ENCODE results near the gene P2RX5. TPM values are rescaled to one million over a fixed set of nuclear protein-coding genes. Genes with fewer than 3 reads are reported as not detected.

P2RX5 gene
- total and polyA plus RNA-seq, 2 experiments from 2014 or later, result not detected

- H3K36me3 ChIP-seq (replicated peaks; ENCODE audit: insufficient read depth, low read depth), result no peaks in the 10 kb centered on the region
- H3K9me3 ChIP-seq (ENCODE audit: low read depth), result no peaks in the 10 kb centered on the region
- TF ChIP-seq EZH2phosphoT487 (IDR thresholded peaks at IDR 0.05; ENCODE audit: low read depth, severe bottlenecking, unreplicated experiment) (no peak), EZH2 (IDR thresholded peaks at IDR 0.05; ENCODE audit: borderline replicate concordance) (no peak), CTCF (IDR thresholded peaks at IDR 0.05; ENCODE audit: poor library complexity) (no peak)
- peaks cover 35% of the 10 kb centered on the region for H3K79me2 ChIP-seq
- H3K9me2 ChIP-seq (replicated peaks; ENCODE audit: insufficient read depth), result no peaks in the 10 kb centered on the region
- peak within 1 kb of the TSS; percentile 26 for H3K4me3 ChIP-seq
- peak within 1 kb of the TSS; percentile 5 for H2AFZ ChIP-seq
- H3K27ac ChIP-seq, result peak within 1 kb of the TSS; percentile 94
- H3K4me1 ChIP-seq (ENCODE audit: insufficient read depth), result peaks cover 6% of the 10 kb centered on the region
- DNase-seq (ENCODE audit: low spot score), result peak; percentile 99
- H3K27me3 ChIP-seq, result no peaks in the 10 kb centered on the region
- no peaks in the 10 kb centered on the region for H4K20me1 ChIP-seq (ENCODE audit: insufficient read depth, poor library complexity, severe bottlenecking)
- peak within 1 kb of the TSS; percentile 88 for H3K4me2 ChIP-seq
- 1% methylated on average over 52 of the region's 68 CpGs for WGBS (ENCODE audit: low lambda C conversion rate, missing lambda C conversion rate)
Observed at GRCh38 chr17:3636154-3636907, 59.6 kb downstream of the P2RX5 start, which contains the start of the genes CTNS and SHPK. CTNS (plus strand) TSS chr17:3636760; CDS start chr17:3640207, 3,447 bp downstream. SHPK (minus strand) TSS chr17:3636250; CDS start chr17:3636219, 31 bp downstream.

GRCh38 chr17:3635474-3636153, 60.3 kb downstream of the P2RX5 start:
- Histone ChIP-seq H4K20me1 (ENCODE audit: insufficient read depth, poor library complexity, severe bottlenecking) (peaks cover 4% of the 10 kb centered on the region), H3K9me3 (ENCODE audit: low read depth) (no peaks in the 10 kb centered on the region), H2AFZ (peak overlapping the region; percentile 2), H3K79me2 (peaks cover 40% of the 10 kb centered on the region), H3K4me1 (ENCODE audit: insufficient read depth) (peaks cover 6% of the 10 kb centered on the region), H3K4me3 (peak overlapping the region; percentile 26), H3K27me3 (no peaks in the 10 kb centered on the region), H3K36me3 (replicated peaks; ENCODE audit: insufficient read depth, low read depth) (no peaks in the 10 kb centered on the region), H3K9me2 (replicated peaks; ENCODE audit: insufficient read depth) (no peaks in the 10 kb centered on the region), H3K4me2 (peak overlapping the region; percentile 88), H3K27ac (peak overlapping the region; percentile 64)
- peak; percentile 67 for DNase-seq (ENCODE audit: low spot score)
- 29% methylated on average over 20 of the region's 38 CpGs for WGBS (ENCODE audit: low lambda C conversion rate, missing lambda C conversion rate)
- no peak for TF ChIP-seq CTCF (IDR thresholded peaks at IDR 0.05; ENCODE audit: poor library complexity)
- no peak for TF ChIP-seq EZH2phosphoT487 (IDR thresholded peaks at IDR 0.05; ENCODE audit: low read depth, severe bottlenecking, unreplicated experiment)
- no peak for TF ChIP-seq EZH2 (IDR thresholded peaks at IDR 0.05; ENCODE audit: borderline replicate concordance)

- peaks cover 6% of the 10 kb centered on the region for H3K4me1 ChIP-seq (ENCODE audit: insufficient read depth)
- peaks cover 35% of the 10 kb centered on the region for H3K79me2 ChIP-seq
- H3K9me2 ChIP-seq (replicated peaks; ENCODE audit: insufficient read depth), result no peaks in the 10 kb centered on the region
- no peak for TF ChIP-seq CTCF (IDR thresholded peaks at IDR 0.05; ENCODE audit: poor library complexity)
- no peak for TF ChIP-seq EZH2phosphoT487 (IDR thresholded peaks at IDR 0.05; ENCODE audit: low read depth, severe bottlenecking, unreplicated experiment)
- TF ChIP-seq EZH2 (IDR thresholded peaks at IDR 0.05; ENCODE audit: borderline replicate concordance), result no peak
- WGBS (ENCODE audit: low lambda C conversion rate, missing lambda C conversion rate), result 98% methylated on average over 7 of the region's 7 CpGs
- peaks cover 4% of the 10 kb centered on the region for H4K20me1 ChIP-seq (ENCODE audit: insufficient read depth, poor library complexity, severe bottlenecking)
- DNase-seq (ENCODE audit: low spot score), result no peak
- H2AFZ ChIP-seq, result no peak overlapping the region
- H3K4me2 ChIP-seq, result no peak overlapping the region
- H3K27ac ChIP-seq, result no peak overlapping the region
- H3K27me3 ChIP-seq, result no peaks in the 10 kb centered on the region
- H3K9me3 ChIP-seq (ENCODE audit: low read depth), result no peaks in the 10 kb centered on the region
- no peaks in the 10 kb centered on the region for H3K36me3 ChIP-seq (replicated peaks; ENCODE audit: insufficient read depth, low read depth)
- H3K4me3 ChIP-seq, result no peak overlapping the region
Observed at GRCh38 chr17:3632287-3632686, 63.7 kb downstream of the P2RX5 start.
